Mesenchymal stem cell (in vitro differentiated cells and primary cell): ENCODE measurements around the gene PTGDR2.

Experiments
- DNase-seq: peaks from one replicate; pipeline ENCODE4 v3.0.0-alpha.2; 2013
- H2AFZ ChIP-seq: one replicate; pipeline ENCODE4 v1.6.1; 2013; ENCODE audit warnings: low read depth, mild to moderate bottlenecking, control low read depth, inconsistent platforms, low read length, moderate library complexity
- H2AK5ac ChIP-seq: 2 replicates; pipeline ENCODE4 v1.6.1; 2013; ENCODE audit warnings: low read length, moderate library complexity, mild to moderate bottlenecking, inconsistent platforms; ENCODE audit not compliant: severe bottlenecking
- H2BK120ac ChIP-seq: one replicate; pipeline ENCODE4 v1.6.1; 2013; ENCODE audit warnings: low read depth, mild to moderate bottlenecking, inconsistent platforms, low read length, moderate library complexity
- H2BK12ac ChIP-seq, 2 experiments: one replicate each; pipeline ENCODE4 v1.6.1; 2013; ENCODE audit warnings: inconsistent platforms in 2 of 2, low read length in 2 of 2, mild to moderate bottlenecking in 2 of 2, moderate library complexity in 2 of 2, control low read depth in 1 of 2
- H2BK15ac ChIP-seq: one replicate; pipeline ENCODE4 v1.6.1; 2013; ENCODE audit warnings: mild to moderate bottlenecking, low read depth, inconsistent platforms; ENCODE audit not compliant: poor library complexity, severe bottlenecking
- H2BK5ac ChIP-seq: 2 replicates; pipeline ENCODE4 v1.6.1; 2013; ENCODE audit warnings: low read depth, mild to moderate bottlenecking, low read length, control low read depth, inconsistent platforms; ENCODE audit not compliant: poor library complexity, severe bottlenecking
- H3K14ac ChIP-seq, 2 experiments: one replicate each; pipeline ENCODE4 v1.6.1; 2013; ENCODE audit warnings: inconsistent platforms in 2 of 2, low read length in 2 of 2, control low read depth in 1 of 2, mild to moderate bottlenecking in 1 of 2, moderate library complexity in 1 of 2
- H3K18ac ChIP-seq, 2 experiments: one replicate each; pipeline ENCODE4 v1.6.1; 2013; ENCODE audit warnings: inconsistent platforms in 2 of 2, low read length in 2 of 2, control low read depth in 1 of 2, low read depth in 1 of 2, mild to moderate bottlenecking in 1 of 2
- H3K23ac ChIP-seq, 2 experiments: one replicate each; pipeline ENCODE4 v1.6.1; 2013; ENCODE audit warnings: inconsistent platforms in 2 of 2, low read length in 2 of 2, mild to moderate bottlenecking in 2 of 2, moderate library complexity in 2 of 2, control low read depth in 1 of 2
- H3K27ac ChIP-seq: 2 replicates; pipeline ENCODE4 v1.5.1; 2013; ENCODE audit warnings: mild to moderate bottlenecking, moderate library complexity, low read length, control low read depth, inconsistent platforms; ENCODE audit not compliant: poor library complexity, severe bottlenecking
- H3K27me3 ChIP-seq, 2 experiments: 2 replicates each; pipeline versions ENCODE4 v1.6.1 to v1.7.0; 2013; ENCODE audit warnings: low read length in 2 of 2, mild to moderate bottlenecking in 2 of 2, moderate library complexity in 2 of 2, control low read depth in 1 of 2, inconsistent platforms in 1 of 2; ENCODE audit not compliant: control insufficient read depth in 1 of 2, insufficient read depth in 1 of 2
- H3K36me3 ChIP-seq, 2 experiments: 2 replicates each; pipeline versions ENCODE4 v1.6.1 to v1.7.0; 2013; ENCODE audit warnings: low read length in 2 of 2, control low read depth in 1 of 2, inconsistent platforms in 1 of 2, low read depth in 1 of 2, mild to moderate bottlenecking in 1 of 2; ENCODE audit not compliant: insufficient read depth in 2 of 2, control insufficient read depth in 1 of 2
- H3K4ac ChIP-seq, 2 experiments: one replicate each; pipeline ENCODE4 v1.6.1; 2013; ENCODE audit warnings: inconsistent platforms in 2 of 2, low read length in 2 of 2, mild to moderate bottlenecking in 2 of 2, moderate library complexity in 2 of 2, control low read depth in 1 of 2, low read depth in 1 of 2
- H3K4me1 ChIP-seq: 2 replicates; pipeline ENCODE4 v1.6.1; 2013; ENCODE audit warnings: low read depth, low read length, control low read depth; ENCODE audit not compliant: control insufficient read depth, insufficient read depth
- H3K4me2 ChIP-seq: 2 replicates; pipeline ENCODE4 v1.6.1; 2013; ENCODE audit warnings: low read length, mild to moderate bottlenecking, inconsistent platforms; ENCODE audit not compliant: poor library complexity, severe bottlenecking
- H3K4me3 ChIP-seq, 2 experiments: 2 replicates each; pipeline versions ENCODE4 v1.5.1 to v1.7.0; 2013; ENCODE audit warnings: low read length in 2 of 2, mild to moderate bottlenecking in 2 of 2, control low read depth in 1 of 2, low read depth in 1 of 2; ENCODE audit not compliant: insufficient read depth in 1 of 2
- H3K79me1 ChIP-seq: replicated peaks from 2 replicates; pipeline ENCODE4 v1.6.1; 2013; ENCODE audit warnings: mild to moderate bottlenecking, control low read depth, low read length, inconsistent platforms; ENCODE audit not compliant: poor library complexity, severe bottlenecking
- H3K9ac ChIP-seq: 2 replicates; pipeline ENCODE4 v1.7.0; 2013; ENCODE audit warnings: mild to moderate bottlenecking, low read length, moderate library complexity
- H3K9me3 ChIP-seq: 2 replicates; pipeline ENCODE4 v1.7.0; 2013; ENCODE audit warnings: mild to moderate bottlenecking, low read length; ENCODE audit not compliant: control insufficient read depth
- H4K8ac ChIP-seq: one replicate; pipeline ENCODE4 v1.6.1; 2013; ENCODE audit warnings: inconsistent platforms, mild to moderate bottlenecking, low read length, moderate library complexity
- H4K91ac ChIP-seq: one replicate; pipeline ENCODE4 v1.6.1; 2013; ENCODE audit warnings: mild to moderate bottlenecking, low read length, inconsistent platforms
- WGBS: methylation state at CpG from one replicate; pipeline ENCODE4 v1.1.7; 2013; ENCODE audit warnings: mixed read lengths; 5-methylcytosine and 5-hydroxymethylcytosine counted together

The PTGDR2 gene

DNA sequence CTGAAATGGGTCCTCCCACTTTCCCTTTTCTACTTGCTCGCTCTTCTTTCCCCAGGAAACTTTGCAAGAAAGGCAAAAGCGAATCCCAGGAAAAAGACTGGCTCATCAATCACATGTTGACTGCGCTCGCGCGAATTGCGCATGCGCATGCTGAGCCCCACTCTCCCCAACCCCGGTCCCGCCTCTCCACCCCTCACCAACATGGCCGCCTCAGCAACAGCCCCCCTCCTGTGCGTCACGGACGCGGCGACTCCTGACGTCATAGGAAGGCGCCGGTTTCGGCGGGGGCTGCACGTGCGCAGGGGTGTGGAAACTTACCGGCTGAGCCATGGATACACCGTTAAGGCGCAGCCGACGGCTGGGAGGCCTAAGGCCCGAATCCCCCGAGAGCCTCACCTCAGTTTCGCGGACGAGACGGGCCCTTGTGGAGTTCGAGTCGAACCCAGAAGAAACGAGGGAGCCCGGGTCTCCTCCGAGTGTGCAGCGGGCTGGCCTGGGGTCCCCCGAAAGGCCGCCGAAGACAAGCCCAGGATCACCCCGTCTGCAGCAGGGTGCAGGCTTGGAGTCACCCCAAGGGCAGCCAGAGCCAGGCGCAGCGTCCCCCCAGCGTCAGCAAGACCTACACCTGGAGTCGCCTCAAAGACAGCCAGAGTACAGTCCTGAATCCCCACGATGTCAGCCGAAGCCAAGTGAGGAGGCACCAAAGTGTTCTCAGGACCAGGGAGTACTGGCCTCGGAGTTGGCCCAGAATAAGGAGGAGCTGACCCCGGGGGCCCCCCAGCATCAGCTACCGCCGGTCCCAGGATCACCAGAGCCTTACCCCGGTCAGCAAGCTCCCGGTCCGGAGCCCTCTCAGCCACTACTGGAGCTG is 13.7 kb downstream of the PTGDR2 start, which contains the start of gene CCDC86:
CCDC86 (plus strand) TSS at position 317 of the 871 bp plus-strand sequence; CDS start at position 329, 12 bp downstream.
- no peaks in the 10 kb centered on the region for H3K9me3 ChIP-seq
- no peaks in the 10 kb centered on the region for H3K27me3 ChIP-seq
- H3K14ac ChIP-seq, result peak within 1 kb of the TSS in 1 of 2 experiments; percentile 88
- H3K4me2 ChIP-seq, result peak within 1 kb of the TSS; percentile 96
- H2BK5ac ChIP-seq, result peak within 1 kb of the TSS; percentile 19
- peak within 1 kb of the TSS; percentile 92 for H2AFZ ChIP-seq
- peaks cover 4 to 7% of the 10 kb centered on the region in 2 experiments for H3K36me3 ChIP-seq
- peak within 1 kb of the TSS; percentile 30 for H4K91ac ChIP-seq
- peak; percentile 96 for DNase-seq
- peaks cover 40% of the 10 kb centered on the region for H3K4me1 ChIP-seq
- peak within 1 kb of the TSS; percentile 81 to 91 for H3K18ac ChIP-seq
- peak within 1 kb of the TSS; percentile 21 for H2BK120ac ChIP-seq
- peak within 1 kb of the TSS; percentile 94 for H3K9ac ChIP-seq
- H2AK5ac ChIP-seq, result peak within 1 kb of the TSS; percentile 15
- H2BK12ac ChIP-seq, result peak within 1 kb of the TSS in 1 of 2 experiments; percentile 23
- no peak within 1 kb of the TSS for H3K23ac ChIP-seq
- peaks cover 11% of the 10 kb centered on the region for H3K79me1 ChIP-seq
- peak within 1 kb of the TSS; percentile 85 for H4K8ac ChIP-seq
- peak within 1 kb of the TSS; percentile 85 to 93 for H3K4me3 ChIP-seq
- H3K27ac ChIP-seq, result peak within 1 kb of the TSS; percentile 88
- H3K4ac ChIP-seq, result peak within 1 kb of the TSS; percentile 74 to 83
- WGBS, result under 1% methylated on average over 57 of the region's 57 CpGs
- H2BK15ac ChIP-seq, result no peak within 1 kb of the TSS

DNA sequence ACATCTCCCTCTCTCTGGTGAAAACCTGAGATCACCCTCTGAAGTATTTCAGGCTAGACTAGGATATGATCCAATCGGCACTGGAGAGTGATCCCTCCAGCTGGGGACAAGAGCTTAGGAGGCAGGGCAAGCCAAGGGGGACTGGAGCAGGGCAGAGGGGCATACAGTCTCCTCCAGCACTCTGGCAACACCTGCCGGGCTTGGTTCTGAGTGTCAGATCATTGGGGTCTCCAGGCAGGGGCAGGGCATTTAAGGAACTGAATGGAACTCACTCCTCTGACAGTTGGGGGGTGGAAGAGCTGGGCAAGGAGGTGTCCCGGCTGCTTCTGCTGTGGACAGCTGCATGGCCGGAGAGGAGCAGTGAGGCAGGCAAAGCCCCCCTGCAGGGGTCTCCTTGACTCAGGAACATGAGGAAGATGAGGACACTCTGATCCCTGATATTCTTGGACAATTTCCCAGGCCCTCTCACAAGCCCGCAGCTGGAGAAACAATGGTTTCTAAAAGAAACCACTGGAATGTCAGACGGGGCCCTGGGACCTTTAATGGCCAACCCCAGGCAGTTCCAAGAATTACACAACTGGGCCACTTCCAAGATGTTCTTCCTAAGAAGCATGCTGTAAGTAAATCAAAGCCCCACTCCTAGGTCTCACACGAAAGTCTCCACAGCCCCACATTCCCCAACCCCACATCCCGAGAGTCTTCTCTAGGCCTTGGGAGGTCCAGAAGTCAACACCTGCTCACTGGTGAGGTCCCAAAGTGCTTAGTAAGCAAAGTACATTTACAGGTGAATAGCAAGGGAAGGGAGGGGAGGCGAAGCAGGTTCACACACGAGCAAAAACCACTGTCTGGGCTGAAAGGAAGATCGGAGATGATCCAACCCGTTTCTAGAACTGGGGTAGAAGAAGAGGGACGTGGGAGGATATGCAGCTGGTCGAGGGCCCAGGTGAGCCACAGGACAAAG is 15.0 kb downstream of the PTGDR2 start:
- Histone ChIP-seq H3K4me2 (peak overlapping the region; percentile 7), H4K8ac (peak overlapping the region; percentile 85), H2BK15ac (peak overlapping the region; percentile 39), H2AFZ (no peak overlapping the region), H2BK120ac (peak overlapping the region; percentile 21), H3K23ac (no peak overlapping the region), H3K4ac (peak overlapping the region; percentile 12 to 83), H2BK5ac (peak overlapping the region; percentile 31), H3K9me3 (no peaks in the 10 kb centered on the region), H3K79me1 (peaks cover 8% of the 10 kb centered on the region), H2BK12ac (peak overlapping the region; percentile 15 to 23), H2AK5ac (peak overlapping the region; percentile 15), H3K14ac (no peak overlapping the region), H3K27me3 (no peaks in the 10 kb centered on the region), H3K4me1 (peaks cover 38% of the 10 kb centered on the region), H3K9ac (peak overlapping the region; percentile 75), H3K36me3 (peaks cover 4 to 7% of the 10 kb centered on the region in 2 experiments), H3K27ac (peak overlapping the region; percentile 88), H4K91ac (peak overlapping the region; percentile 87), H3K18ac (peak overlapping the region; percentile 52 to 91), H3K4me3 (peak overlapping the region in 1 of 2 experiments; percentile 93)
- WGBS, result 66% methylated on average over 11 of the region's 14 CpGs
- peak; percentile 86 for DNase-seq

DNA sequence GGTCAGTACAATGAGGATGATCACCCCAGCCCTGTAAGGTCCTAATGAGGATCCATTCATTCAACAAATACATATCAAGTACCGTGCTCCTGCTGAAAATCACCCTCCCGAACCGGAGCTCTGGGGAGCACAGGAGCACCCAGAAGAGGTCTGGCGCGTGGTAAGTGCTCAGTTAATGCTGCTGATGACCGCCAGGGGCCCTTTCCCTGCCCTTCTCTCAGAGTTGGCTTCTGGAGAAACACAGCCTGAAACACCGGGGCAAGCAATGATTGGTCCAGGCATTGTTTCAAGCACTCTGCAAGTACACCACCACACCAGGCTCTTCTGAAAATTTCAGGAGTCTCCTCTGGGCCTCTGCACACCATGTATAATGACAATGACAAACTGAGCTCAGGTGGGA is 17.6 kb downstream of the PTGDR2 start:
- H2AK5ac ChIP-seq, result peak overlapping the region; percentile 35
- no peak overlapping the region for H3K4me2 ChIP-seq
- no peak overlapping the region for H3K23ac ChIP-seq
- H3K4ac ChIP-seq, result no peak overlapping the region
- H4K8ac ChIP-seq, result no peak overlapping the region
- 63% methylated on average over 6 of the region's 7 CpGs for WGBS
- no peak overlapping the region for H2AFZ ChIP-seq
- H2BK5ac ChIP-seq, result no peak overlapping the region
- H3K18ac ChIP-seq, result no peak overlapping the region
- peaks cover 18% of the 10 kb centered on the region for H3K4me1 ChIP-seq
- H2BK120ac ChIP-seq, result peak overlapping the region; percentile 29
- peaks cover 1% of the 10 kb centered on the region for H3K79me1 ChIP-seq
- no peak overlapping the region for H2BK12ac ChIP-seq
- H3K9me3 ChIP-seq, result no peaks in the 10 kb centered on the region
- H2BK15ac ChIP-seq, result peak overlapping the region; percentile 9
- H3K4me3 ChIP-seq, result no peak overlapping the region
- peak overlapping the region; percentile 35 for H4K91ac ChIP-seq
- no peak overlapping the region for H3K9ac ChIP-seq
- H3K14ac ChIP-seq, result no peak overlapping the region
- no peak overlapping the region for H3K27ac ChIP-seq
- peak; percentile 48 for DNase-seq
- H3K27me3 ChIP-seq, result no peaks in the 10 kb centered on the region
- no peaks in the 10 kb centered on the region for H3K36me3 ChIP-seq
